ENCODE results near the gene TTC21A.

TTC21A gene

DNA sequence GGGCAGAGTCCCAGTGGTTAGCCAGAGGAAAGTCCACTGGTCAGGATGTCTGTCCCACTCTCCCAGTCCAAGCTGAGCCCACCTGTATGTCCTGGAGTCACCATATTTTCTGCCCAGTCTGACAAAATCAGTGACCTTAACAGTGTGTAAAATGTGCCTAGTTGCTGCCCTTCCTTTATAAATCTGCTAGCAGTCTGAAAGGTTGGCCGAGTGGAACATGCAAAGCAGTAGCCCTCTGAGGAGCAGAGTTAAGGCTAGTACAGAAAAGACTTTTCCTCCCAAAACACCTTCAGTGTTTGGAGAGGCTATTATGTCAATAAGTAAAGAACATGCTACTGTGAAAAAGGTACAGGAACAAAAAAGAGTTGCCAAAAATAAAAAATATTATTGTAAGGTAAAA lies 15.3 kb downstream of the TTC21A start:
- no peak for DNase-seq

DNA sequence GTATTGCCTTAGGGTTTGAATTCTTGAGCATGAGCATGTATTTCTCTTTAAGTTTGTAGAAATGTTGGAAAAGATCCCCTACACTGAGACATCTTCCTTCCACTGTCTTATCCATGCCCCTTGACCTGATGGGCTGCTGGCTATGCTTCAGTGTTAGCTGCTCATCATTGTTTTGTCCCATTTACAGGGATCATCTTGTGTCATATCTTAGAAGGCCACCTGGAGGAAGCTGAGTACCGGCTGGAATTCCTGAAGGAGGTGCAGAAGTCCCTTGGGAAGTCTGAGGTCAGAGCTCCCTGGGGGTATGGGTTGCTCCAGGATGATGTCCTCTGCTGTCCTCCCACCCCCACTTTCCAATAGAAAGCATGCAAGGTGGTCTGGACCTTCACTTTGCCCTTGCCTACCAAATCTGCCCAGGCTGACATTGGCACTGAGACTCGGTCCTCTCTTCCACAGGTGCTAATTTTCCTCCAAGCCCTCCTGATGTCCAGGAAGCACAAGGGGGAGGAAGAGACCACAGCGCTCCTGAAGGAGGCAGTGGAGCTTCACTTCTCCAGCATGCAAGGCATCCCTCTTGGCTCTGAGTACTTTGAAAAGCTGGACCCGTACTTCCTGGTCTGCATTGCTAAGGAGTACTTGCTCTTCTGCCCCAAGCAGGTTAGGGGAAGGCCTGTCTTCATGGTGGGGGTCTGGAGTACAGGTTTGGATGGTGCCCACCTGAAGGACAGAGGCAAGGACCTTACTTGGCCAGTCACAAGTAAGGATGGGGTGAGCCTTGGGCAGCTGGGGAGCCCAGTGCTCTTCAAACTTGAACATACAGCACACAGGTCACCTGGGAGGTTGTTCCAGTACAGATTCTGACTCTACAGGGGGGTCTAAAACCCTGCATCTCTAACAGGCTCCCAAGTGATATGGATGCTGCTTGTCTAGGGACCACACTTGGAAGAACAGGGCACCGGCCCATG lies 17.7 kb downstream of the TTC21A start:
- DNase-seq = no peak

DNA sequence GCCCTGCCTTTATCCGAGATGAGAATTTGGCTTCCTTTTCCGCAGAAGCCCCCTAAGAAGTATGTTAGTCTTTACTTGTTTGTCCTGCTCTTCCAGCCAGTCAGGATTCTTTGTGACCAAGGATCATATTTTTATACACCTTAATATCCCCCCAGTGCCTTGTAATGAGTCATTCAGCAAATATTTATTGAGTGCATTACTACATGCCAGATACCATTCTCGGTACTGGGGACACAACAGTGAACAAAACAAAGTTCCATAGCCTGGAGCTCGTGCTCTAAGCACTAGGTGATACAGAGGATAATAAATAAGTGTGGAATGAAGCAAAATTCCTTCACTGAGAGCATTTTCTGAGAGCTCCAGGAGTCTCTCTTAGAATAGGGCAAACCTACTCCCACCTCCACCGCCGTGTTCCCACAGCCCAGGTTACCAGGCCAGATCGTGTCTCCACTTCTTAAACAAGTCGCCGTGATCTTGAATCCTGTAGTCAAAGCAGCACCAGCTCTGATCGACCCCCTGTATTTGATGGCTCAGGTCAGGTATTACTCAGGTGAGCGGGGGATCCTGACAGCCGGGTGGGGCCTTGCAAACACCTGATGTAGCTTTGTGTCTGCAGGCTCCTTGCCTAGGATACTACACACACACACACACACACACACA lies 18.5 kb downstream of the TTC21A start:
- no peak for DNase-seq

DNA sequence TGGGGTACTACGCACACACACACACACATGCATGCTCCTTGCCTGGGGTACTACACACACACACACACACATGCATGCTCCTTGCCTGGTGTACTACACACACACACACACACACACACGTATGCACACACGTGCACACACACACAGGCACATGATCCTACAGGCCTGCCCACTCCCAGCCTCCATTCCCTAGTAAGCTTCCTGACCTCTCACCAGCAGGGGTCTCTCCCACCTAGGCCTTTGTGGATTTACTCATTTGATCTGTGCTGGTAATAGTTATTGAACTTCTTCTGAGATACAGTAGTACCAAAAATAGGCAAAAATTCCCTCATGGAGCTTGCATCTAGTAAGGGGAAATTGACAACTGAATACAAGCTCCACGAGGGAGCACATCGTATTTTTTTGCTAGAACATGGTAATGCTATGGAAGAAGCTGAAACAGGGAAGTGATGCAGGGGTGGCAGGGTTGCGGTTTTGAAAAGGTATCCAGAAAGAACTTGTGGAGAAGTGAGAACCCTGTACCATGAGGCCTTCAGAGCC lies 19.1 kb downstream of the TTC21A start:
- peak; percentile 58 to 66 (median 60) for DNase-seq

DNA sequence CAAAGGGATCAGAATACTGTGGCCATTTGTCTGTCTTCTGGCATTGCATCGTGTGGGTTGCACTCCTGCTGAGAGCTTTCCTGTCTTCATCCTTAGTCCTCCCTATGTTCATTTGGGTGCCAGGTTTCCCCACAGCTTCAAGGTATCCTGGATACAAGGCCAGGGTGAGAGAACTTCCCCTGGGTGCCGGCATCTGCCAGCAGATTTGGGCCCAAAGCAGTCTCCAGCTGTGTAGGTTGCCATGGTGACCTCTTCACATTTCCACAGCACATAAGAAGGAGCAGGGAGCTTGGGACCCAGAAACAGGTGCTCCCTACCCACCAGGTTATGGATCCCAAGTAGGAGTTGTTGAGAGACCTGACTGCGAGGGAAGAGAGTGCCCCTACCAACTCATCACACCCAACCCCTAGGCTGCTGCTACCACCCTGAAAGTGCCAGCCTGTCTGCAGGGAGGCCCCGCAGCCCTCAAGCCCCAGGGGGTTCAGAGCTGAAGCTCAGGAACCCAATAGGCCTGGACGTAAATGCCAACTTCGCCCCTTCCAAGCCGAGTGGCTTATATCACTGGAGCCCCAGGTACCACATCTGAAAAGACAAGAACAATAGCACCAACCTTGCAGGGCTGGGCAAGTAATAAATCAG lies 19.9 kb downstream of the TTC21A start:
- DNase-seq = no peak

DNA sequence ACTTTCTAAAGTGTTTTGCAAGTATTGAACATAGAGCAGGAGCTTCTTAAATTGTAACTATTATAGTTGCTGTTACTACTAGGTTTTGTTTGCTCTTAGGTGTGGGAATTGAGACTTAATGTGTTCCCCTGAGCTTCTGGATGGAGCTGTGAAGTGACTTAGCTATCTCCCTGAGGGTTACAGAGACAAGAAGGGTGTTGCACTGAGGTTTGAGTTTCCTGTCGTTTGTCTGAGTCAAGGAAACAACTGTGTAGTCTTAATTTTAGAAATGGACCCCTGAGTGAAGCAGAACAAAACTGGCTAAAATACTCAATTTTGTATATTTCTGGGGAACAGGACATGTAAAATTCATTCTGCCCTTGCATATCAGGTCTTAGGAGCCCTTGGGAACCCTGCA lies 20.4 kb downstream of the TTC21A start:
- DNase-seq = no peak

DNA sequence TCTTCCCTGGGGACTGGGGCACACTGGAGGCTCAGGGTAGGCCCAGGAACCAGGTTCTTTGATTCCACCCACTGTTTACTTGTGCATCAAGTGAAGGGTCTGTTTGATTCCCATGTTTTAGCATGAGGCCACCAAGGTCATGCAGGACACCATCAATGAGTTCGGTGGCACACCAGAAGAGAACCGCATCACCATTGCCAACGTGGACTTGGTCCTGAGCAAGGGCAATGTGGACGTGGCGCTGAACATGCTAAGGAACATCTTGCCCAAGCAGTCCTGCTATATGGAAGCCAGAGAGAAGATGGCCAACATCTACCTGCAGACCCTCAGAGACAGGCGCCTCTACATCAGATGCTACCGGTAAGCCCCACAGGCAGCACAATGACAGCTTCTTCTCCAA lies 21.5 kb downstream of the TTC21A start:
- DNase-seq = no peak

DNA sequence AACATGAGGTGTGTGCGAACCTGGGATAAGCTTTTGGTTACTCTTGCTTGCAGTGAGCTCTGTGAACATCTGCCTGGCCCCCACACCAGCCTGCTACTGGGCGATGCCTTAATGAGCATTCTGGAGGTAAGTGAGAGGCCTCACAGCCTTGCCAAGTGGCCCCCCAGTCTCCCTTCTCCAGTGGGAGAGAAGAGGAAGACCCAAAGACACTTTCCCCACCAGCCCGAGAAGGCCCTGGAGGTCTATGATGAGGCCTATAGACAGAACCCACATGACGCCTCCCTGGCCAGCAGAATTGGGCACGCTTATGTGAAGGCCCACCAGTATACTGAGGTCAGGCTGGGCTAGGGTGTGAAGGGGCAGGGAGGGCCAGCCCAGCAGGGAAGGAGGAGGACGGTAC lies 22.5 kb downstream of the TTC21A start:
- DNase-seq = no peak

DNA sequence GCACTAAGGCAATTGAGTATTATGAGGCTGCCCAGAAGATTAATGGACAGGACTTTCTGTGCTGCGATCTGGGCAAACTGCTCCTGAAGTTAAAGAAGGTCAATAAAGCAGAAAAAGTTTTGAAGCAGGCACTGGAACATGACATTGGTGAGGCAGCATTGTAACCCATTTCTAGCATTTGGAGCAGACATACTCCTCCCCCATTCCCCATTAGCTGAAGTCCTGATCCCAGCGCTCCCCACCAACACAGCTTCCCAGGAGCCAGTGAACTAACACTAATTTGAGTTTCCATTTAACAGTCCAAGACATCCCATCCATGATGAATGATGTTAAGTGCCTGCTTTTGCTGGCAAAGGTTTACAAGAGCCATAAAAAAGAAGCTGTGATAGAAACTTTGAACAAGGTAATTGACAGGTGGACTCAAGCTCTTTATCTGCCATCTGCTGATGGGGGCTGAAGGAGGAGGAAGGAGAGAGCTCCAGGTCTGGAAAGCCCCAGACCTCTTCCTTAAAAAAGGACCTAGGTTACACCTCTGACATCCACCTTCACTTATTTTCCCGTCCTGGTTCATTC lies 23.3 kb downstream of the TTC21A start:
- DNase-seq = peak in 1 of 3 donors; percentile 16

DNA sequence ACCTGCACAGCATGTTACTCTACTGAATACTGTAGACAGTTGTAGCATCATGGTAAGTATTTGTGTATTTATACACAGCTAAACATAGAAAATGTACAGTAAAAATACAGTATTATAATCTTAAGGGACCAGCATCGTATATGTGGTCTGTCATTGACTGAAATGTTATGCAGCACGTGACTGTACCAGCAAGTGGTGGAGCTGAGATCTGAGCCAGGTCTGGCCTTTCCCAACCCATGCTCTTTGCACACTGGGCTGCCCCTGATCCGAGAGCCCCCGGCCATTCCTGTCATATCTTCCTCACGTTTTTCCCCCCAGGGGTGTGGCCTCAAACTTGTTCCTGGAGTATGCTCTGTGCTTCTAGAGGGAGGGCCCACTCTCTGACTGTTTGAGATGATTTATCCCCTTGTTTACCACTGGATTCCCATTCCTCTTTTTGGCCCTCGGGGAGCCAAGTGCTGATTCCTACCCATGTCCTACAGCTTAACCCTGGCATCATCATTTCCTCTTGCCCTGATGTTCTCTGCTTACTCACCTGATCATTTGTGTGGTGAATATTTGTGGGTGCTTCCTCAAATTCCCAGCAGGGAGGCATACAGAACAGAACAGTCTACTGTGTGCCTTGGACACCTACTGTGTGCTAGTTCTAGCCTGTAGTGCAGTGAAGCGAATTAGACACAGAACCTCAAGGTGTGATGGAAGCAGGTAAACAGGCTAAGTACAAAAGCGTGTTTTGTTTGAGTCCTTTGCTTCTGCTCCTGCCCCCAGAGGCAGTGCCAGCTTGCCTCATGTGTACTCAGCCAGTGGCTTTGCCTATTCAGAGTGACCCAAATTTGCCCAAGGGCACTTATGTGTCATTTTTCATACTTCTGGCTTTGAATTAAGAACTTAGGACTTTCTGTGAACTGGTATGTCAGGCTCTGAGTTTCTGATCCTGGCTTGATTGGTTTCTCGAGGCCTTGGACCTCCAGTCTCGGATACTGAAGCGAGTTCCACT lies 24.9 kb downstream of the TTC21A start:
- DNase-seq = peak in 2 of 3 donors; percentile 30 to 50

DNA sequence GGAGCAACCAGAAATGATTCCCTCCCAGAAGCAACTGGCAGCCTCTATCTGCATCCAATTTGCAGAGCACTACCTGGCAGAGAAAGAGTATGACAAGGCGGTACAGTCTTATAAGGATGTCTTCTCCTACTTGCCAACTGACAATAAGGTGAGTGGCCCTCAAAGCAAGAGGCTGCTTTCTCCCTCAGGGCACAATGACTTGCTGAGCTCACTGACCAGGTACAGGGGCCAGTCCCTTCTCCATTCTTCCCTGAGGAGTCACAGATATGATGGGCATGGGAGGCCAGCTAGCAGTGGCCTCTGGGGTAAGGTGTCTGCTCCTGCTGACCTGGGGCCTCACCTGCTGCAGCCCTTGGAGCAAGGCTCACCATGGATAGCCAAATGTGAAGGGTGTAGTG lies 25.6 kb downstream of the TTC21A start:
- no peak for DNase-seq

DNA sequence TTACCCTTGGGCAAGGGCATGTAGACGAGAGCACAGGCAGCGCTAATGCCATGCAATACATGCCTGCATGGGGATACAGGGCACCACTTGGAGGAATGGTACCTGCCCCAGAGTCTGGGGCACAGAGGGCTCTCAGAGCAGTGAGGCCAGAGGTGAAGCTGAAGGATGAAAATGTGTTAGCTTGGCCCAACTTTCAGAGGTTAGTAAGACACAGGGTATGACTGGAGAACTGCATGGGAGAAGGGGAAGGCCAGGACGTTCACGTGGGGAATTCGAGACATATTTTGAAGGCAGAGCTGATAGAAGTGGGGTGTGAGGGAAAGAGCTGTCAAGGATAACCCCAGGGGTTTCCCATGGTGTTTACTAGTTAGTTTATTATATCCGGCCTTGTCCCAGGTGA lies 26.3 kb downstream of the TTC21A start:
- peak; percentile 71 to 80 (median 71) for DNase-seq

DNA sequence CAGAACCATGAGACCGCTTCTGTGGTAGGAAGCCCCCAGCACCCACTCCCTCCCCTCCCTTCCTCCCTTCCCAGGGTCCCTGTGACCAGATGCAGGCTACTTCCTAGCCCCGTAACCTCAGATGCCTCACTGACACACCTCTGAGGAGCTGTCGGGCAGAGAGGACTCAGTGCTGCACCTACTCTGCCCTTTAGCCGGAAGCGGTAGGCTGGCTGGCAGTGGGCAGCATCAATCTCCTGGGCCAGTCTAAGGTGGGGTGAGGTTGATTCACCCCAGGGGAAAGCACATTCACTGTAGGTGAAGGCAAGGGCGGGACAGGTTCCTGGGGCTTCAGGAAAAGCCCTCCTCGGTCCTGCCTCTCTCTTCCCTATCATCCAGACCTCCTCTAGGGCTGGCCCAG lies 26.8 kb downstream of the TTC21A start:
- DNase-seq = no peak

DNA sequence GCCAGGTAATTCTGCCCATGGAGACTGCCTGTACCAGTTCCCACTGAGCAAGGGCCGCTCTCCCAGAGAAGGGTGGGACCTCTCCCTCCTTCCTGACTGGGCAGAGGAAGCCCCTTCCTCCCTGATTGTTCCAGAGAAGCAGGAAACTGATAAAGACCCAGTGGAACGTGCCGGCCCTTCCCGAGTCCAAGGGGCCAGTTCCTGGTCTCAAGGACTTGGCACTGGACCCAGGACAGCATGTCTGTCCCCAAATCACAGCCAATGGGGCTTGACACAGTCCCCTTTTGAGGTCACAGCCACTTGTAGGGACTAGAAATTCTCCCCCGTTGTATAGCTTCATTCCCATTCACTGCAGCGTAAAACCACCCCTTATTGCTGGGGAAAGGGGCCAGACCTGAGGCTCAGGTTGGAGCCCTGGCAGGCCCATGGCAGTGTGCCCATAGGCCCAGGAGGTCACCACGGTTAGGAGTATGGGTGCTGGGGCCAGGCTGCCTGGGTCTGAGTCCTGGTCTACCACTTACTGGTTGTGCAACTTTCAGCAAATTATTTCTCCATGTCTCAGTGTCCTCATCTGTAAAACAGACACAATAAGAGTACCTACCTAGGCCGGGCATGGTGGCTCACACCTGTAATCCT lies 27.8 kb downstream of the TTC21A start:
- peak in 1 of 3 donors; percentile 19 for DNase-seq

DNA sequence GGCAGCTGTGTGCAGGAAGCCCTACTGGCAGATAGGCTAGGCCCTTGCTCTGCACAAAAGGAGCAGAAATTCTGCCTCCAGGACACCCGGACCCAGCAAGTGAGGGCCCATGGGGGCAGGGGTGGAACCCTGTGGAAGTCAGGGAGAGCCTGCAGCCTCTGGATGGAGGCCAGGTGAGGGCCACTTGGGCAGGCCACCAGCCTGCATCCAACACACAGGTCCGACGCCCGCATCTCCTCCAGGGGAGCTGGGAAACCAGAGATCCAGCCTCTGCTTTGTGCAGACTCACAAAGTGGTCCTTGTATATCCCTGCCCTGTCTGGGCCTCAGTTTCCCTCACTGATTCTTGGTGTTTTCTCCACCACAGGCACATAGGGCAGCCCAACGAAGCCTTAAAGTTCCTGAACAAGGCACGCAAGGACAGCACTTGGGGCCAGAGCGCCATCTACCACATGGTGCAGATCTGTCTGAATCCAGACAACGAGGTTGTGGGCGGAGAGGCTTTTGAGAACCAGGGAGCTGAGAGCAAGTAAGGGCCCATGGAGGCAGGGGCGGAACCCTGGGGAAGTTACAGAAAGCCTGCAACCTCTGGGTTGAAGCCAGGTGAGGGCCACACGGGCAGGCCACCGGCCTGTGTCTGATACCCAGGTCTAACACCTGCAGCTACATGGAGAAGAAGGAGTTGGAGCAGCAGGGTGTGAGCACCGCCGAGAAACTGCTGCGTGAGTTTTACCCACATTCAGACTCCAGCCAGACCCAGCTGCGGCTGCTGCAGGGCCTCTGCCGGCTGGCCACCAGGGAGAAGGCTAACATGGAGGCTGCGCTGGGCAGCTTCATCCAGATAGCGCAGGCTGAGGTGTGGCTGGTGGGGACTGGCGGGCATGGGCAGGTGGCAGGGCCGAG lies 29.3 kb downstream of the TTC21A start:
- DNase-seq = peak; percentile 24 to 44 (median 40)

DNA sequence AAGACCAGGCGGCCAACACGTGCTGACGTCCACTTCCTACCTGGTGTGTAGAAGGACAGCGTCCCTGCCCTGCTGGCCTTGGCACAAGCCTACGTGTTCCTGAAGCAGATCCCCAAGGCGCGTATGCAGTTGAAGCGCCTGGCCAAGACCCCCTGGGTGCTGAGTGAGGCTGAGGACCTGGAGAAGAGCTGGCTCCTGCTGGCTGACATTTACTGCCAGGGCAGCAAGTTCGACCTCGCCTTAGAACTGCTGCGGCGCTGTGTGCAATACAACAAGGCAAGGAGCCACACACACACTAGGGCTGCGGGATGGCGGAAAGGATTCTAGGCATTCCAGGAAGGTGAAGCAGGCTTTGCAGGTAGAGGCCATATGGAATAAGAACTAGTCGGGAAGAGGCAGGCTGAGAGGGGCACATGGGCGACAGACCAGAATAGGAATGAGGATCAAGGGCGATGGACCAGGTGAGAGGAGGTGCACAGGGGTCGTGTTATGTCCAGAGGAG lies 30.0 kb downstream of the TTC21A start:
- DNase-seq = peak in 2 of 3 donors; percentile 18 to 26

DNA sequence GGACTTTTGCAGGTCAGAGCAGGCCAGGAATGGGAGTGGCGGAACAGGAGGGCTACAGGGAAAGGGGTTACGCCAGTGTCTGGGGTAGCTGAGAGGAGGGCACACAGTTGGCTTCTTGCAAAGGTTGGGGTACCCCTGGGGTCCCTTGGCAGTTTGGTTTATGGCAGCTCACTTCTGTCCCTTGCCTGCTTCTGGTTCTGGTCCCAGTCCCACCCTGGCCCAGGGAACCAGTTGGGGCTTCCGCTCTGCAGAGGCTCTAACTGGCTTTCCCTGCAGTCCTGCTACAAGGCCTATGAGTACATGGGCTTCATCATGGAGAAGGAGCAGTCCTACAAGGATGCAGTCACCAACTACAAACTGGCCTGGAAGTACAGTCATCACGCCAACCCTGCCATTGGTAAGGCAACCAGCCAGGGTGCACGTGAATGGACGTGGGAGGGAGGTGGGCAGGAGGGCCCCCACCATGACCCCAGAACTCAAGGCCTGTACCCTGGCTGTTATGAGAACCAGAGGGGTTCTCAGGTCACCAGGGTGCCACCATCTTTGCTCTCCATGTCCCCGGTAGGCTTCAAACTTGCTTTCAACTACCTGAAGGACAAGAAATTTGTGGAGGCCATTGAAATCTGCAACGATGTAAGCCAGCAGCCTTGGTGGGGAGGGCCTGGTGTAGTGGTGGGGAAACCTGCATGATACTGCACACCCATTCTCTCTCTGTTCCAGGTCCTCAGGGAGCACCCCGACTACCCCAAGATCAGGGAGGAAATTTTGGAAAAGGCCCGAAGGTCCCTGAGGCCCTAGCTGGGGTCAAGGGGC lies 30.7 kb downstream of the TTC21A start:
- peak in 2 of 3 donors; percentile 42 to 50 for DNase-seq

DNA sequence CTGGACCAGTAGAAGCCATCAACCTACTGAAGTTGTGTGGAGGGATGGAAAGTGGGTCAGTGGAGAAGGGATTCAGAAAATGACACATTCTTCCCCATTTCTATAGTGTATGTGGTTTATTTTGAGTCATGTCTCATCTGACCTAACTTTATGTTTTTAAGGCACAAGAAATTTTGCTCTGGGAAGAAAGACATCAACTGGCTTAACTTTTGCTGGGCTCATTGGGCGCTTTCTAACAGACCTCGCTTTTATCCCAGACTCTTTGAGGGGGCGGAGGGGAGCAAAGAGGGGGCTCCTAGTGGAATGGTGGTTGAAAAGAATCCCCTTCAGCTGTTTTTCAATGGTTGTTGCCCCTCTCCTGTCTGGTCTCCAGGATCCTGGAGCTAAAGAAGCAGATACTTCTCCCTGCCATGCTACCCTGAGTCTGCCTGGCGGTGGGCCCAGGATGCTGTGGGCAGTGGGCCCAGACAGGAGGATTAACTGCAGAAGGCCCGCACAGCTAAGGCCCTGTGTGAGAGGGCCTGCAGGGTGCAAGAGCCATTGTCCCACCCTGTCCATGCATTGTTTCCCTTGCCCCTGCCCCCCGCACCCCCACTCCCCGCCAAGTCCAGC lies 31.4 kb downstream of the TTC21A start:
- DNase-seq = peak; percentile 47 to 80 (median 80)
